IPS-NIHi11 (cell line): ENCODE data around the gene LPP.
A peak's percentile ranks its signal among the peaks of the same experiment; 100 is the strongest.

ENCODE experiments used
- DNase-seq: peaks from one replicate; pipeline ENCODE4 v3.0.0; 2012; ENCODE audit warnings: mixed read lengths, low spot score

The LPP gene

DNA sequence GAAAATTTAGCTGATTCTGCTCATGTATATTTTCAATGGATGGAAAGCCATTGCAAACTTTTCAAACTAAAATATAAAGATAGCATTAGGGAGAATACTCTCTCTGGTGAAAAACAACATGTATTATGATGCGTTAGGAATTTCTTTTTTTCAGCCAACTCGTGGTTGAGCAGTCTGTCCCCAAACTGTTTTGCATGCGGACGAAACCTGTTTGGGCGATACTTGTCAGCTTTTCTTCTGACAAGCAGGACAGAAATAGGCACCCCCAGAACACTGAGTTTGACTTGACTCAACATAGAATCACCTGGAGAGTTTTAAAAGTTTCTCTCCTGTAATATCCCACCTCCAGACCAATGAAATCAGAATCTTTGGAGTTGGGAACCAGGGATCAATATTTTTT lies 600.3 kb downstream of the LPP start:
- DNase-seq = no peak

DNA sequence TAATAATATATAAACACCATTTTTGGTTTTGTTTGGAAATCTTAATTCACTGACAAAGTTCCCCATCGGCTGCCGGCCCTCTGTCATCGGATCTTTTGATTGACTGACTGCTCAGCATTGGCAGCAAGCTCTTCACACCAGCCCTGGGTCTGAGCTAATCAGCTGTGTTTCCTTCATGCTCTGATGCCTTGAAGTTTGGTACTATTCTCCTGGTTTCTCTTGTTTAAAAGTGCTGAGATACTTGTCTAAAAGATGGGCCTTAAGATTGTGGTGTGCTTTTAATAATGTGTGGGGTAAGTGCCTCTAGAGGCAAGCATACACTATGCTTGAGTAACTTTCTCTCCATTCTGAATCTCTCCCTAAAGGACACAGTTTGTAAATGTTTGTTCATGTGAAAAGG lies 602.3 kb downstream of the LPP start:
- DNase-seq = no peak

DNA sequence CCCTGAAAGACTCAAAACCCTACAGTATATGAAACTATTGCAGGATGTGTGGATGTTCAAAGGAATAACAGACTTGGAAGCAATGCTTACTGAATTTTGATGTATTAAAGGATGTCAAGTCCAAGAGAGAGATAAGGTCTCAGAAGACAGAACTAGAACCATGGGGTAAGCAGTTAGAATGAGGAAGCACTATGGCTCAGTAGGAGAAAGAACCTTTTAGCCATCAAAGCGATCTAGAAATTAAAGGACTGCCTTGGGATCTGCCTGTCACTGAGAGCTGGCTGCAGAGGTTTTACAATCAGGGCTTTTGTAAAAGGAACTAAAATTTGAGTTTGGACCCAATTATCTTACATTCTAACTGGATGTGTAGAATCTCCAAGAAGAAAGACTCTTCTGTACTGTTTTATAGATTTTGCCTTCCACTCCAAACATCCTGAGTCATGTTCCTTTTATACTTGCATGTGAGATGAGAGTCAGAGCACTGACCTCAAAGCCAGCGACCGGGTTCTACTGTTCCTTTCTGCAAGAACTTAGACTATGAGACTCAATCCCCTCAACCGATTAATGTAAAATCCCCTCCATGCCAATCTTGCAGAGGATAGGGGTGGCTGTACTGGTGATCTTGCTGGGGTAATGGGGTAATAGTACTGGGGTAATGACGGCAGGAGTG lies 605.5 kb downstream of the LPP start:
- no peak for DNase-seq

DNA sequence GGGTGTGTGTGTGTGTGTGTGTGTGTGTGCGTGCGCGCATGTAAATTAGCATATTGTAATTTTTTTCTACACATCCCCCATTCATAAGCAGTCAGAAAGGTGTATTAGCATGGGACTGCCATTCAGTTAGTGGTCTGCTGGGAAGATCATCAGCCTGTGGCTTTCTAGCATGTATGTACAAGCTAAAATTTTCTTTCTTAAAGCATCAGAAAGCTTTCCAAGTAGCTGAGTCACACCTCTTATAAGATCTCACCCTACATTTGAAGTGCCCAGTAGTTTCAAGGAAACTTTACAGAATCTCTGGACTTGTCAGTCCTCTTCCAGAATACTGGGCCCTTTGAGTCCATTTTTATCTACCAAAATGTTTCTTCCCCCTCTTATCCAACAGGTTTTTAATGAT lies 606.5 kb downstream of the LPP start:
- no peak for DNase-seq

DNA sequence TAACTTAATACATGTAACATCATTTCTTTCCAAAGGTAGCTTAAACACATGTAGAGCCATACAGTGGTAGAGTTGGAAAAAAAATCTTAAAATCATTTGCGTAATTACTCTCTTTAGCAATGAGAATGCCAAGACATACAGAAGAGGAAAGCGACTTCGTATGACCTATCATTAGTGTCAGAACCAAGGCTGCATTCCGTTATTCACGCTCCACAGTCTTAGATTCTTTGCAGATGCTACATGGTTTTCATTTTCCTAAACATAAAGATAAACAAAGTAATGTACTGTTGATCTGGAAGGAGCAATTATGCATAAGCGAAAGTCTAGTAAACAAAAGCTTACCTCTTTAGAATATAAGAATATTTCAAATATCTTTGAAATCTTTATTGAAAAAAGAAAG lies 607.5 kb downstream of the LPP start:
- DNase-seq = no peak

DNA sequence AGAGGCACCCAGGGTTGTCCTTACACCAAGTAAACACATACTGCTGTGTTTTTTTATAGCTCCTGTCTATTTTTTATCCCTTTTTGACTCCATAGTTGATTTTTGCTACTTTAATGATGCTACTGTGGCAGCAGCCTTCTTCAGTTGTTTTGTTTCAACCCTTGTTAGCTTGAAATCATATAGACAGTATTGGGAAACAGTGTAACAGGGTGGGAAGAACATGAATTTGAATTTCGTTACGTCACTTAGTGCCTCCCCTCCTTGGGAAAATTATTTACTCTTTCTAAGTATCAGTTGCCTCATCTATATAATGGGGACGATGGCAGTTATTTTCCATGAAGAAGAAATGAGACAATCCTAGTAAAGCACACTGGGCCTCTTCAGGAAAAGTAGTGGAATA lies 608.0 kb downstream of the LPP start:
- no peak for DNase-seq

DNA sequence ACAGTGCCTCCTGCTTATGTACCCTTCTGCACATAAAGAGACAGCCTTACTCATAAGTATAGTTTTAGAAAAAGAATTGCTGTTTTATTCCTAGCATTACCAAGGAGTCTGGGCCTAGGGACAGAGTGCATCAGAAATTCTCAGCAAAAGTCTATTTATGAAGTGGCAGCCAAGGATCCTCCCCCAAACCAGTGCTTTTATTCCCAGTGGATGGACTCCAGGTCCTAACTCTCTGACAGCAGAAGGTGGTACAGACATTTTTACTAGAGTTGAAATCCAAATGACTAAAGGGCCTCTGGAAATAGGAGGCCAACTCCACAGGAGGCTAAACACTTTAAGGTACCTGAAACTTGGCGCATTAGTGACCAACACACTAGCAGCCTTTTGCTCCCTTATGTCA lies 610.7 kb downstream of the LPP start:
- DNase-seq = no peak

DNA sequence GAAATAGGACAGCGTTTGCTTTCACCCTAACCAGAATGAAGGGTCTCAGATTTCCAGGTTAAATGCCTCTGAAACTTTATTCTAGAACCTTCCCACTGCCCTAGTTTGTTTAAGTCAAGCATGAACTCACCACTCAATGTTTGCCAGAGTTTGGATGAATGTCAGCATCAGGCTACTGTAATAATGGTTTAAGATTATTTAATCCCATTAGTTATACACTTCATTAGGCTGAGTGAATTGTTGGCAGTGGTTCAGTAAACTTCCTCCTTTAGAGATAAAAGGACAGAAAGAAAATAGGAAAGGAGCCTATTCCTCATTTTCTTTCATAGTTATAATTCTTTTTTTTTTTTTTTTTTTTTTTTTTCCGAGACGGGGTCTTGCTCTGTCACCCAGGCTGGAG lies 615.9 kb downstream of the LPP start:
- no peak for DNase-seq

DNA sequence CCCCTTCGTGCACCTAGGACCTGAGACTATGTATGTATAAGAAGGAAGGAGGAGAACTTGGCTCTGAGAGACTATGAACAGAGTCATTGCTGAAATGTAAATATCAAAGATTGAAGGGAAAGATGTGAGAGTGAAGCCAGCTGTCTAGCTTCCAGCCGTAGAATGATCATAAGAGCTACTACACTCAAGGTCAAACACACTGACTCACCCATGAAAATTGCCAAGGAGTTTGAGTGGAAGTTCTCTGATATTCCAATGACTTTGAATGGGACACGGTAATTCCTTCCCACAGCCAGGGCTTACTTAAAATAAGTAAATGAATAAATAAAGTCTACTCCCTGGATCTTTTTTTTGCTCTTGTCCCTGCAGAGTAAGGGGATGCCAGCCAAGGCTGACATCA lies 618.9 kb downstream of the LPP start:
- no peak for DNase-seq

DNA sequence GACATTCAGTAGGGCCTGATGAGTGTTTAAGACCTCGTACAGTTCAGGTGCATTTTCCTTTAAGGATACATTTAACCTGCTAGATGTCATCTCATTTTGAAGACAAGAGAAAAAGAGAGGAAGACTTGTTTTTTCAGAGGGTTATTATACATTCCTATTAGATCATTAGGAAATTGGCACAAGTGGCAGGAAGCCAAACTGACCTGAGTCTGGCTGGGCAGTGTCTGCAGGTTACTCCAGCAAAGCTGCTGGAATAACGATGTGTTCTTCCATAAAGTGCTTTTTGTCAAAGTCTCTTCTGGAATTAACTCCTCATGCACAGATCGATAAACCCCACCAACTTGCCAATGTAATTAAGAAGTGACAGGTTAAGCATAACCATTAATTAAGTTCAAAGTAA lies 621.5 kb downstream of the LPP start:
- DNase-seq = no peak

DNA sequence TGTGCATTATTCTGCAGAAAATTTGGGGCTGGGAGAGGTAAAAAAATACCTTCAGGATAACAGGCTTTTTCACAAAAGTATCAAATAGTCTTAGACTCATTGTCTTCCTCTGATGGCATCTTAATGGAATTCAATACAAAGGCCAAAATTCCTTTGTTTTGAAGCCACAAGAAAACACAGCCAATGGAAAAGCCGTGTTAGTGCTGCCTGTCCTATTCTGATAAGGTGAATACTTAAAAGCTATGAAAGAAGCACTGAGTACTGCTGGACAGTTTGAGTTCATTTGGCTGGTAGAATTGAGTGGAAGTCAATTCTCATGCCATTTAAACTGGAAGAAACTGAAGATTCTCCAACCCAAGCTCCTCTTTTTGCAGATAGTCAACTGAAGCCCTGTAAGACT lies 622.5 kb downstream of the LPP start:
- DNase-seq = no peak

DNA sequence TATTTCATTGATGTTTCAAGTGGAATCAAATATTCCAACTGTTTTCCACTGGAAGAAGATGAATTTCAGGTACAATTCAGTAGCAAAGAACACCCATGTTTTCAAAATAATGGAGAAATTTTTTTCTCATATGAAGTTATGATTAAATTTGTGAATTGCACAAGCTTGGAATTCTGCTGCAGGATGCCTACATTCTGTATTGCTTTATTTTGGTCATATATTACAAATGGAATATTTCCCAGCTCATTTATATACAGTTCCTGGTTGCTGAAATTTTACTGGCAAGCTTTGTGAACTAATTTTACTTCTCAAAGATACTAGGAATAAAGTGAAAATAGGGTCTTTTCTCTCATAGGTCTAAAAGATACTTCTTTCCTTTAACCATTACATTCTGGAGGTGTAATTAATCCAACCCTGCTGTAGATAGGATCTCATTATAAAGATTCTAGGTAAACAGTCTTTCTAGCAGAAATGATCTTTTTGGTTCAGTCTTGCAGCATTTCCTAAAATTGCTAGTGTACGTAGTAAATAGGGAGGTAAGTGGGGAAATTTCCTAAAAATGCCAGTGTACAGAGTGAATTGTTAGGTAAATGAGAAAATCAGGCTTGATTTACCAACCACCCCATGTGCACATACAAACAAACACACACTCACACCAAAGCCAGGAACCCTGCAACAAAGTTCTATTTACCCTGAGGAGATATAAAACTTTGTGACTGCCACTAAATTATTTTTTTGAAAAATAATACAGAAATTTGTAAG lies 624.3 kb downstream of the LPP start:
- no peak for DNase-seq

DNA sequence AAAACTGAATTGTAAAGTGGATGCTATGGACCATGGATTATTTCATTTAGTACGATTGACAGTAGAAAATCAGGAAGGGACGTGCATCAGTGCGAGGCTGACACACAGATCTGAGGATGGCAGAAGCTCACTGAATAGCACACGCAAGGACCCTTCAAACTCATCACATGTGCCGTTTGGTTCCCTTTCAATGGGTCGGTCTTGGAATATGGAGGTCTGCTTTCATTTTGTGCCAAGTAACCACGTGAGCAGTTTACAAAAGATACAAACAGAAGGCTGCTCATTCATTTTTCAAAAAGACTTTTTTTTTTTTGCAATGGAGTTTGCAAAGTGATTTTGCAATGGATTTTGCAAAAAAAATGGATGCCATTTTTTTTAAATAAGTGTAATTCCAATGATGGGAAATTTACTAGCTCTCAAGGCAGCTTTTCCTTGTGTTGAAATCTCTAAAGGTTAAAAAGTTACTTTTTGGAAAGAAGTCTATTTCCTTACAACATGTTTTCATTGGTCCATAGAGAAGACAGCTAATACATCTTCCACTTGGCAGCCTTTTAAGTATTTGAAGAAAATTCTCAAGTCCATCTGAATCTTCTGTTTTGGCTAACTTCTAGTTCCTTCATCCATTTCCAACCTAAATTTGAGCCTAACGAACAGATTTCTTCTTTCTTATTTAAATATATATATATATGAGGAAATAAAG lies 625.5 kb downstream of the LPP start:
- no peak for DNase-seq

DNA sequence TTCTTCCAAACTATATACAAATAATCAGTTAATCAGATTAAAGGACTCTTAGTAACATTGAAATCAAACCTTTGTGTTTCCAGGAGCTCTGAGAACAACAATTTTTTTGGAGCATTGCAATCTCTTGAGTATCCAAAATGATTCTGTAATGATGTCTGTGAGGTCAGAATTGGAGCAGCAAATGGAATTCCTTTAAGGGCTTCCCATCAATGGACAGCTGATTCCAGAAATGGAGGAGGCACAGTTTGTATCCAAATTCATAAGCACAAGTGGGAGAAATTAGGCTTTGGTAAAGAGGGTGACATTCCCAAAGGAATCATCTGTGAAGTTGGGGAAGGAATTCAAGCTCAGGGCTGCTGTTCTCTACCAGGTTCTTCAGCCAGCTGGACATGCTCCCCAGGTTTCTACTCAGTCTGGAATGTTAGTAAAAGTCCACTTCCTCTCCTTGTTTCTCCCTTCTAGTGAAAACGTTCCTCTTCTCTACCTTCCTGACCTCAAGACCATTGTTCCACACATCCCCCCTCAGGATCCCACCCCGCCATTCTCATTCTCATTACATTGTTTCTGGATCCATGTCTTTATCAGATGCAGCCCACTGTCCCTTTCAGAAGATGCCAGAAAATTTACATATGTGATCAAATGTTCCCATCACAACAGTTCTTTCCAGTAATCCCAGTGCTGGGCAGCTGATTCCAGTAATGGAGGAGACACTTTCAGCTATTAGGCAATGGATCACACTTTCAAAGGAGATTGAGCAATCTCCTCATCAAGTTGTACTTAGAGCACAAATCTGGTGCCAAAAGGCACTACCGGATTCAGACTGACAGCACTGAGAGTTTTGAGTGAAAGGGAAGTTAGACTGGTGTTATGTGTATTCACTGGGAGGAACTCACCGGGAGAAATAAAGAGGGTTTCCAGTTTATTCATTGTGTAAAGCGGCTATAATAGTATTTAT lies 626.5 kb downstream of the LPP start:
- no peak for DNase-seq

DNA sequence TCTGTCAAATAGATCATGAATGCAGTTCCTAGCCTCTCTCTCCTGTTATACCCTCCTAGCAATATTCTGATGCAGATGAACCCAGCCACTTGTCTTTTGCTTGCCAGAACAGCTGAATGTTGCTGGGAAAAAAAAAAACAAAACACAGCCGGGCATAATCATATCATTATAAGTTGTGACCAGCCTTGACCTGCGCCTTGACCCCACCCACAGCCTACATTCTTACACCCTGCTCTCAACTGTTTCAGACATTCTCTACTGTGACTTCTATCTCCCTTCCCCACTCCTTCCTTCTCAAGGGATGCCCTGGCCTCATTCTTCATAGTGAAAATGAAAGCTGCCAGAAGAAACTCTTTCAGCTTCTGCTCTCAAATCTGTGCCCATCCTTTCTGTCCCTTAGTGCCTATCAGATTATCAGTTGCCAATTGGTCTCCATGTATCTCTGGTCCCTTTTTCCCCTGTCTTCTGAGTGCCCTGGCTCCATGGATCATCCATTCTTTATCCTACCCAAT lies 628.7 kb downstream of the LPP start:
- DNase-seq = no peak

DNA sequence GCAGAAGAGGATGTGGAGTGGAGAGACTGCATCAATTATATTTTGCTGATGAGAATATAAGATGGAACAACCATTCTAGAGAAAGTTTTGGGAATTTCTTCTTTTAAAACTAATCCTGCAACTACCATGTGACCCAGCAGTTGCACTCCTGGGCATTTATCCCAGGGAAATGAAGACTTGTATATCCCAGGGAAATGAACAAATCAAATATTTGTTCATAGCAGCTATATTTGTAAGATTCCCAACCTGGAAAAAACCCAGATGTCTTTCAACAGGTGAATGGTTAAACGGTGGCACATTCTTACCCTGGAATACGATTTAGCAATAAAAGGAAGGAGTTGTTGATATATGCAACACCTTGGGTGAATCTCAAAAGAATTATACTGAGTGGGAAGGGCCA lies 632.5 kb downstream of the LPP start:
- no peak for DNase-seq

DNA sequence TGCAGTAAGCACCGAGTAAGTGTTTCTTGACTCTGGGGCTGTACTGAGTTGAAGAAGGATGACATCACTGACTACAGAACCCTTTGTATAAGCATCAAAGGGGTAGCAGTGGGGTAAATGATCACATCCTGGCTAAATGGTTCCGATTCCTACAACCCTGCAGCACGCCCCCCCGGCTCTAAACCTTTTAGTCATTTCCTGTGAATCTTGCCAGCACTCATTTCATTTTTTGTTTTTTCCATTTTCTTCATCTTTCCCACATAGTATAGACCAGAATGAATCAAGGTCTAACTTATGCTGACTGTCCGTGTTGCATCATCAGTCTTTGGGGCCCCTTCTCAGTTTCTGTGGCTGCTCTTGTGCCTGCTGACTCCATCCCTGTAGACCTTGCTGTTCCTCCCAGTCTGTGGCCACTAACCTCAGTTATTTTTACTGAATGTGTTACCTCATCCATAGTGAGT lies 634.7 kb downstream of the LPP start:
- DNase-seq = no peak

DNA sequence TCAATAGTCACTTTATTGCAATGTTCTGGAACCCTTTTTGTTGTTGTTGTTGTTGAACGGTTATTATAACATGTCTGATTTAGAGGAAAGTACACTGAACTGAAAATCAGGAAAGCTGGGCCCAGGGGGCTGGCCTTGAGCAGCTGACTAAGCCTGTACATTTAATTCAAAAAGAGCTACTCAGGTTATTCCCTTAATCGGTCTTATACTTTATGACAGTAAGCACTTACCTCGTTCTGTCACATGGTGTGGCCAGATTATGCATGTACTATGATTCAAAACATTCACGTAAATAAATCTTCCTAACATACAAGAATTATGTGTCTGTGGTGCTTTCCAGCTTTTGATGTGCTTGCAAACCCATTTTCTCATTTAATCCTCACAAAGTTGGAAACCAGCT lies 635.3 kb downstream of the LPP start:
- no peak for DNase-seq

DNA sequence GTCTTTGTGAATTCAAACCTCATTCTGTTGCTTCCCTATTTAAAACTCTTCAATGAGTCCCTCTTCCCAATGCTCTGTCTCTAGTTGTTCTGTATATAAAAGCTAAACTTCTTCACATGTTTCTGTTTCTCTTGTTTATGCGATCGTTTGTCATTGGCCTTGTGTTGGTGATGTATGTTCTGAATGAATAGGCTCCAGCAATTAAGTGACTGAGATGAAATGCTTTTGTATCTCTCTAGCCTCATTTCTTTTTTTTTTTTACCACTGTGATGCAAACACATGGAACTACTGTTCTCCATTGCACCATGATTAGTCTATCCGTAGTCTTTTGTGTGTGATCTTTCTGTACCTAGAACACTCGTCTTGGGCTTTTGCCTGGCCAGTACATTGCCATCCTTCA lies 637.4 kb downstream of the LPP start:
- no peak for DNase-seq

DNA sequence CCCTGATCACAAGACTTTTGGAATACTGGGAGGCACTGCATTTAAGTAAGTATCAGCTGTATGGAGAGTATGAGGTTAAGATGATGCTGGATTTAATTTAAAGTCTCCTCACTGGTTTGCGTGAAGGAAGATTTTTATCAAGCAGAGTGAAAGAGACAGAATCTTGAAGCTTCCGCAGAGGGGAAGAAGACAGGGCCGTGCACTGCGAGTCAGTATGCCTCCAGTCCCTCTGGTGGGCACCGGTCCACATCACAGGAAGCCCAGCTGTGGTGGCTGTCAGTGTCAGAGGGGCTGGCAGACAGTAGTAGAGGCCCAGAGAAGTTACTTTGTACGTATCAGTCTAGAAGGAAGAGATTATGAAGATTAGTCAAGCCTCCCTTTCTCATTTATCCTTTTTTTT lies 638.8 kb downstream of the LPP start:
- peak; percentile 55 for DNase-seq

DNA sequence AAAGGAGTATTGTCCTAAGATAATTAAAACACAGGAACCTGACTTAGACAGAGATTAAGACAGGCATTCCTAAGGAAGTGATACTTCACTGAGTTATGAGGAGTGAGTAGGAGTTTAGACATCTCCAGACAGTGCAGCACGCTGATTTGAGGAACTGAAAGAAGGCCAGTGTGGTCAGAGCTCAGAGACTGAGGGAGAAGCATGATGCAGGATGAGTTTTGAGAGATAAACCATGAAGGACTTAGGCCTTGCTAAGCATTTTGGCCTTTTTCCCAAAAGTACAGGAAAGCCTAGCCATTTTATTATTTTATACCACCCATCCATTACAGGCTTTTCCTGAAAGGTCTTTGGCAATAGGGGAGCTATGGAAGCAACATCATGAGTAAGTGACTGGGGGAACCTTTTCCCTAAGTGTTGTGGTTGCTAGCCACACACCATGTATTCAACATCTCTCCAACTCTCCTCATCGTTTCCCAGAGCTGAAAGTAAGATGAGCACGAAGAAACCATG lies 642.2 kb downstream of the LPP start:
- DNase-seq = no peak

DNA sequence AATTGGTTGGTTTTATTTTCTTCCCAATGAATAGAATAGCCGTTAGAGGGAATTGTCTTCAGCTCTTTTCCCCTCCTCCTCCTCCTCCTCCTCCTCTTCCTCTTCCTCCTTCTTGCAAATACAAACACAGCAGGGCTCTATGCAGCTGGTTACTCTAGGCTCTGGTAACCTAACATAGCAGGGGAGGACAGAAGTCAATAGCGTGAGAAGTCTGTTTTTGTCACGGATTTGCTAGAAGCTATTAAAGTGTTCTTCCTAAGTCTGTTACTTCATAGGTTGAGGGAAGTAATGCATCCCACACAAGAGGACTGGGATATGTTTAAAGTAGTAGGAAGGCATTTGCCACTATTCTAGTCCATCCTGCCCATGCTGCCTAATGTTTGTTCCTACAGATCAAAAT lies 643.1 kb downstream of the LPP start:
- DNase-seq = no peak
